DMS153 (cell line): Measurements from ENCODE around the gene SEPTIN1.
A peak's percentile ranks its signal among the peaks of the same experiment; 100 is the strongest.

Experiments
- DNase-seq: peaks from one replicate; lab custom pipeline; 2025; lab: John Stamatoyannopoulos, UW

SEPTIN1 gene

DNA sequence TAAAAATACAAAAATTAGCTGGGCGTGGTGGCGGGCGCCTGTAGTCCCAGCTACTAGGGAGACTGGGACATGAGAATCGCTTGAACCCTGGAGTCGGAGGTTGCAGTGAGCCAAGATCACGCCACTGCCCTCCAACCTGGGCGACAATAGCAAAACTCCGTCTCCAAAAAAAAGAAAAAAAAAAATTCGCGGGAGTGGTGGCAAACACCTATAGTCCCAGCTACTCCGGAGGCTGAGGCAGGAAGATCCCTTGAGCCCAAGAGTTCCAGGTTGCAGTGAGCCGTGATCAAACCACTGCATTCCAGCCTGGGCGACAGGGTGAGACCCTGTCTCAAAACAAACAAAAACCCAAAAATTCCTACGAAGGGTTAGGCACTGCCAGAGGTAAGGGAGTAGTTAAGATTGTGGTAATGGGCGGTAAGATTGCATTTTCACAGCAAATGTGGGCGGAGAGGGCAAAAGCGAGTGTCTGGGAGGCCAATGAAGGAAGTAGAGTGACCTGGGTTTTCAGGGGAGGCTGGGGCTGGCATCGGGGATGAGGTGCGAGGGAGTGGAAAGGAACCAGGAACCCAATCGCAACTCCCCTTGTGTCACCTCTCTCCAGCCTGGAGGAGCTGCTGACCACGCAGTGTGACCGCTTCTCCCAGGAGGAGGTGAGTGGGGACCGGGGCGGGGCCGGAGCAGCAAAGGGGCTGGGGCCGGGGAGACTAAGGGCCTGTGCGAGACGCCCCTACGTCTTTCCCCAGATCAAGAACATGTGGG, 5.1 kb downstream of the SEPTIN1 start:
- DNase-seq = no peak

DNA sequence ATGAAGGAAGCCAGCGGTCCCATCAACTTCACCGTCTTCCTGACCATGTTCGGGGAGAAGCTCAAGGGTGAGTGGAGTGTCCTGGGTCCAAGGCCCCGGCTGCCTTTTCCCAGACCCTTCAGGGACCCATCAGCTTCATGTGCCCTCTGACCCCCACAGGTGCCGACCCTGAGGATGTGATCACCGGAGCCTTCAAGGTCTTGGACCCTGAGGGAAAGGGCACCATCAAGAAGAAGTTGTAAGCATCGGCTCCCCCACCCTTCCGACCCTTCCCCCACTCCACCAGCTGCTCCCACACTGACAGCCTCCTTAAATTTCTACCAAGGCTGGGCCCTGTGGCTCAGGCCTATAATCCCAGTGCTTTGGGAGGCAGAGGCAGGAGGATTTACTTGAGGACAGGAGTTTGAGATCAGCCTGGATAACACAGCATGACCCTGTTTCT, 5.9 kb downstream of the SEPTIN1 start:
- DNase-seq = no peak

DNA sequence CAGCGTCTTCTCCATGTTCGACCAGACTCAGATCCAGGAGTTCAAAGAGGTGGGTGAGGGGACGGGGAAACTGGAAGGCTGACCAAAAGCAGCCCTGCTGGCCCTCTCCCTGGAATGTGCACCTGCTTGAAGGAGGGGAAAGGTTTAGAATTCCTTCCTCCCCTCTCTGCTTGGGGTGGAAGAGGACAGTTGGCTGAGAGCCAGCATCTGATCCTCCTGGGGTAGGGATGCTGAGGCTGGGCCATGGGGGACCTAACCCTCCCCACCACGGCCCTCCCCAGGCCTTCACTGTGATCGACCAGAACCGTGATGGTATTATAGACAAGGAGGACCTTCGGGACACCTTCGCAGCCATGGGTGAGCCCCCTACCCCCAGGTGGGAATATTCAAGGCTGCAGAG, 6.5 kb downstream of the SEPTIN1 start:
- no peak for DNase-seq

DNA sequence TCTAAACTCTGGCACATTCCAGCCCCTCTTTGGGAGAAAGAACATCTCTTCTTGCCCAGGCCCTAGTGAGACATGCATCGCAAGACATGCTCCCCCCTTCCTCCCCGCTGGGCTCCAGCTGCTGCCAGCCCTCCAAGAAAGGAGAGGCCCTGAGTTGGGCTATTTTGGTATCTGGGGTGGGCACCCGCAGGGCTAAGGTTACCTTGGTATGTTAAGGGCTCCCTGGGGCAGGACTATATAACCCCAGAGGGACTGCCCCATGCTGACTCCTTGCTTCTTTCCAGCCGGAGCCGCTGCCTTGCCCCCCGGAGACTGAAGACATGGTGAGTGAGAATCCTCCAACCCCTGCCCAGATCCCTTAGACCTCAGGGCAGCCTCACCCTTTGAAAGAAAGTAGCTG, 7.8 kb downstream of the SEPTIN1 start, which contains the start of gene MYL11:
TSS of gene MYL11 (plus strand) at position 265 of the 400 bp plus-strand sequence. CDS start at position 321, 56 bp downstream.
- DNase-seq = no peak

DNA sequence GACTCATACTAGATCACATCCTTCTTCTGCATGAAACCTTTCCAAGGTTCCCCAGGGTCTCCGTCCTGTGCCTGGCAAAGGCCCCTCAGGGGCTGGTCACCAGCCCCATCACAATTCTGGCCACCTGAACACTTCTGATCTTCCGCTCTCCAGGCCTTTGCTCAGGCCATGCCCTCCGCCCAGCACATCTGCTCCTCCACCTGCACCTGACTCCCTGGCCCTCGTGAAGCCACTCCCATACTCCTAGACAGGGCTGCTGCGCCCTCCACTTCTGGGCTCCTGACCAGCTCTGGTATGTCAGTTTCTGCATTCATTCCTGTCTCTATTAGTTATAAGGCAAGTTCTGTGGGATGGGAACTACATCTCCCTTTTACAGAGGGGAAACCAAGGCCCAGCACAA, 9.6 kb downstream of the SEPTIN1 start:
- no peak for DNase-seq

DNA sequence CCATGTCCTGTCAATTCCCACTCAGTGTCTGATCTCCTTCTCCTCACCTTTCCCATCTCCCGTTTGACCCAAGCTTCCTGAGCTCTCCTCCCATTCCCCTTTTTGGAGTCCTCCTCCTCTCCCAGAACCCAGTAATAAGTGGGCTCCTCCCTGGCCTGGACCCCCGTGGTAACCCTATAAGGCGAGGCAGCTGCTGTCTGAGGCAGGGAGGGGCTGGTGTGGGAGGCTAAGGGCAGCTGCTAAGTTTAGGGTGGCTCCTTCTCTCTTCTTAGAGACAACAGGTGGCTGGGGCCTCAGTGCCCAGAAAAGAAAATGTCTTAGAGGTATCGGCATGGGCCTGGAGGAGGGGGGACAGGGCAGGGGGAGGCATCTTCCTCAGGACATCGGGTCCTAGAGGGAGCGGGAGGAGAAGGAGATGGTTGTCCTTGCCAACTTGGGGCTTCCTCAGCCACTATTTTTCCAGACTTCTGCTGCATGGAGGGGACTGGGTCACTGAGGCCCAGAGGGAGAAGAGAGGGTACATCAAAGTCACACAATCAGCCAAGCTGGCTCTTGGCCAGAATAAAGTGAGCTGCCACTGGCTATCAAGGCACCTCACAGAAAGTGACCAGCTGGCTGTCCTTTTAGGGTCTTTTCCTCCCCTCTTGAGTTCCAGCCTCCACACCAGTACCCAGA, 10.2 kb downstream of the SEPTIN1 start:
- DNase-seq = no peak

DNA sequence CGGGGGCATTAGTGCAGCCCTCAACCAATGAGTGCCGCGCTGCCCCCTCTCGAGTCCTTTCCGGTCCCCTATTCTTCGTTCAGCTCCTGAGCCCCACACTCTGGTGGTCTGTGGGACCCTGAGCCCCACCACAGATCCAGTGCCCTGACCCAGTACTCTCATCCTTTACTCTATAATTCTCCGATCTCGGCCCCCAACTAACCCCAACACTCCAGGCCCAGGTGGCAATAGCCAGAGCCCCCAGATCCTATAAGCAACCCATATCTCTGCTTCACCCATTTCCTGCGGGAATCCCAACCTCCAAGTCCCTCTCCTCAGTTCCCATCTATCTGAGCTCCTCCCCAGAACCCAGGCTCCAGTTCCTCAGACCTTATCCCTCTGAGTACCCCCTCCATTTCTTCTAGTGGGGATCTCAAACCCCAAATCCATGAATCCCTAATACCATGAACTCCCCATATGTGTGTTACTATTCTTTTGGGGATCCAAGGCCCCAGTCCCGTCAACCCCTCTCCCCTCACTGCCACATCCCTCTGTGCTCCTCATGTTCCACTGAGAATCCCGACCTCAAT, 11.0 kb downstream of the SEPTIN1 start:
- no peak for DNase-seq

DNA sequence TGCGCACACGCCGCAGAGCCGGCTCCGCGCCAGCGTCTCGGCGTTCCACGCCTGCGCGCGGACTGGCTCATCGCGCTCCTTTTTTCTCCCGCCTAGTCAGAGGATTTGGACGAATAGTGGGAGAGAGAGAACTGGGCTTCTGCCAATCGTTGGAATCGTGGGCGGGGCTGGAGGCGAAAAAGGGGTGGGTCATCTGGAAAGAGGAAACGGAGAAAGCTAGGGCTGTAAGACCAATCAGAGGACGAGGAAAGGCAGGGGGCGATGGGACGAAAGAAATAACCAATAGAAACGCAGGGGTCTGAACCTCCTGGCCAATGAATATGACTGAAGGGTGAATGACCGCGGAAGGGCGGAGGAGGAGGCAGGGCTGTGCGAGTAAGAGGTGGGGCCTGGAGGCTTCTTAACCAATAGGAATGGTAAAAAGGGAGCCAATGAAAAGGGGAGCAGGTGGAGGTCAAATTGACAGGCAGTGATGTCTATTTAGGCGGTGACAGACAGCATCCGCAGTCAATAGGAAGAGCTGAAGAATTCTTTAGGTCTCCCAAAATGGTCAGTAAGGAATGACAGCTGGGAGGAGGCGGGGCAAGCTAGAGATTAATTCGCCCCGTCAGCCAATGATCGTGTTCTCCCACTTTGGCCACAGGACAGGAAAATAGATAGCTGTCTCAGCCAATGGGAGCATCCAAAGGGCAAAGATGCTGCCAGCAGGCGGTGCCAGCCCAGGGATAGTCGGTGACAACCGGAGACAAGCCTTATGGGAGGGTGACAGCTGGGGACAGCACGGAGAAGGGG, 11.7 kb downstream of the SEPTIN1 start, which contains the start of gene TBC1D10B:
TSS of gene TBC1D10B (minus strand) at position 39 of the 792 bp plus-strand sequence. CDS start 311 bp downstream, outside the sequence.
- DNase-seq = peak; percentile 100

DNA sequence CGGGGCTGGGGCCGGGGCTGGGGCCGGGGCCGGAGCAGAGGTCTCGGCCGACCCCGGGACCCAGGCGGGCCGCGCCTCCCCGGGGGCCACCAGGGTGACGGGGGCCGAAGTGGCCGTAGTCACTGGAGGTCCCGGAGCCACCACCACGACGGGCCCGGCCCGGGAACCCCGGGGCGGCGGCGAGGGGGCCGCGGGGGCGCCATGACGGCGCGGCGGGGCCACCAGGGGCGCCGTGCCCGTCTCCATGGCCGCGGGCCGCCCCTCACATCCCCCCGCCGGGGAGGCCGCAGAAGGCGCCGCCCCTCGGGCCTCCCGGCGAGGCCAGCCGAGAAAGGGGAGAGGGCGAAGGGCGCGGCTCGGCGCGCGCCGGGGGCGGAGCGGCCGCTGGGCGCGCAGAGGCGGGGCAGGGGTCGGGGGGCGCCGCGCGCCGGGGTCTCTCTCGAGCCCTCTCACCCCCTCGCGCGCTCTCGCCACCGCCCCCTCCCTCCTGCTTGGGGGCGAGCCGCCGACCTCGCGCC, 12.4 kb downstream of the SEPTIN1 start:
- DNase-seq = no peak

DNA sequence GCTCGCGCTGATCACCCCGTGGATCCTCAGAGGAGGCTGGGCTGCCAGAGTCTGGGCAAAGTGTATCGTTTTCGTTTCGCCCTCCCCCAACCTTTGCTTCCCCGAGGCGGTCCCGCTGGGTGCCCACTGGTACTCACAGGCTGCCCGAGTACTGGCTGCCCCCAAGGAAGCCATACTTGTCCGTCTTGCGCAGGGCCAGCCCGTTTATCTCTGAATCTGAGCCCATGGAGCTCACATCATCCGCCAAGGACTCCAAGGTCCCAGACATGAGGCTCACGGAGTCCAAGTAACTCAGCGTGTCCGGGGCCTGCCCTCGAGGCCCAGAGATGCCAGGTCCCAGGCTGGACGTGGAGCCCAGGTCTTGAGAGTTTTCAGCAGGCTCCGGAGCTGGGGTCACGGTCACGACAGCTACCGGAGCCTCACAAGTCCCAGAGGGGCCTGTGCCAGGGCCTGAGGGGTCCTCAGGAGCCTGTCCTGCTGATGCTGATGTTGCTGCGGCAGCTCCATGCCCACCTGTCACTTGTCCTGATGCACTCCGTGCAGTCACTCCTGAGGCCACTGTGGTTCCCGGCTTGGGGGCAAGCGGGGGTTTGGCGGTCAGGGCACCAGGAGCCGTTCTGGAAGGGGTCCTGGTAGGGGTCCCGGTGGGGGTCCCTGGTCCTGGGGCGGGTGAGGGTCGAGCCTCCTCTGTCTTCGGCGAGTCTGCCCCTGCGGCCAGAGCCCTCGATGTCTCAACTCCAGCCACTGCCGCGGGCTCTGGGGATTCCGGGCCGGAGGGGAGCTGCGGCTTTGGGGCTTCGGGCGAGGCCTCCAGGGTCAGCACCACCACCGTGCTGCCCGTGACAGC, 13.0 kb downstream of the SEPTIN1 start:
- no peak for DNase-seq

DNA sequence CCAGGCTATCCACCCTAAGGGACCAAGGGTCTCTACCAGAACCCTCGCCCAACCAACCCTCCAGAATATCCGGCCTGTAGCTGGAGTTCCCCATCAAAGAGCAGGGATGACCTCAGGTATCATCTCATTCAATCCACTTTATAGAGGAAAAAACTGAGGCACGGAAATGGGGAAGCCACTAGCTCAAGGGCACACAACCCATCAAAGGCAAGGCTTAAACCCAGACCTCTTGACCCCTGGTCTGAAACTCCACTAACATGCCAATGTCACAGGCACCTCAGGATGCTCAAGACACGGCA, 13.6 kb downstream of the SEPTIN1 start:
- DNase-seq = no peak

DNA sequence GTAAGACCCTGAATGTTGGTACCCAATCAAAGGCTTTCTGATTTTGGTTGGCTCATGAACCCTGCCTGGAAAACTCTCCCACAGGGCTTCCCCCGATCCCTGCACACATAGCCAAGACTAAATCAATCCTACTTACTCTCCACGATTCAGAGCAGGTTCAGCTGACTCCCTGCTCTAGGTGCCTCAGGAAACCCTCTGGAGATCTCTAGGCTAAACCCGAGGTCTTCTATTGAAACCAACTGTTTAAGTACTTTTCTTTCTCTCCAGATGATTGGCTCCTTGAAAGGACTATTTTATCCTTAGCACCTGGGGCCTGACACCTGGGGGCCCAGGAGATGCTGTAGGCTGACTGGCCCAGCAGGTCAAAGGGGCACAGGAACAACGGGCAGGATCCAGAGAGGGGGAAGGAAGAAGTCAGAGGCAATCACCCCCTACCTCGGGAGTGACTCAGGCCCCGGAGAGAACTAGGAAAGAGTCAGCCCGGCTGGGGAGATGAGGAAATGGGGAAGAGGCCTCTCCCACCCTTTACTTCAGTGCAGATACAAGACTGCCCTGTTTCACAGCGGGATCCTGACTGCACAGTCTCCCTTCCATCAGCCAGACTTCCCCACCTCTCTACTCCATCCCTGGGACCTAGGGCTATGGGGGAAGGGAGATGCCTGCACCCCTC, 14.1 kb downstream of the SEPTIN1 start:
- no peak for DNase-seq

DNA sequence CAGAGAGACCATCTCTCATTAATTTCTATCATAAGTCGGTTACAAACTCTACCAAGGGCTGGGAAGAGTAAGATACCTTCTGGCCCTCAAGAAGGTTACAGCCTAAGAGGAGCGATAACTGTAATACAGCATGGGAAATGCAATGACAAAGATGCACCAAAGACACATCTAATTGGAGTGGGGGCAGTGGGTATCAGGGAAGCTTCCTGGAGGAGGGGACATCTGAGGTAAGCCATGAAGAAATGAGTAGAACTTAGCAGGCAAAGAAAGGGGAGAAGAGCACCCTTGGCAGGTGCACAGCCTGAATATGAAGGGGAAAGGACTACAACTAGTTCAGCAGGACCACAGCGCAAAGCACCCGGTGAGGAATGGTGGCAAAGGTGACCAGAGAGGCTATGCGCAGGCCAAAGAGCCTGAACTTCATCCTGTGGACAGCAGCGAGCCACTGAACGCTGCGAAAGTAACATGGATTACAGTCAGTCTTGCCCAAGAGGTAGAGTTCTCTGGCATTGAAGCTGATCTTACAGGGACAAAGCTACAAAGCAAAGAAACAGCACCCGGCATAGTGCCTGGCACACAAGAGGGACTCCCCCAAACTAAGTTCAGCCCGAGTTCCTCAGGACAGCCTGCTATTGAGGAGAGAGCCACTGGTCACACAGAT, 14.9 kb downstream of the SEPTIN1 start:
- no peak for DNase-seq

DNA sequence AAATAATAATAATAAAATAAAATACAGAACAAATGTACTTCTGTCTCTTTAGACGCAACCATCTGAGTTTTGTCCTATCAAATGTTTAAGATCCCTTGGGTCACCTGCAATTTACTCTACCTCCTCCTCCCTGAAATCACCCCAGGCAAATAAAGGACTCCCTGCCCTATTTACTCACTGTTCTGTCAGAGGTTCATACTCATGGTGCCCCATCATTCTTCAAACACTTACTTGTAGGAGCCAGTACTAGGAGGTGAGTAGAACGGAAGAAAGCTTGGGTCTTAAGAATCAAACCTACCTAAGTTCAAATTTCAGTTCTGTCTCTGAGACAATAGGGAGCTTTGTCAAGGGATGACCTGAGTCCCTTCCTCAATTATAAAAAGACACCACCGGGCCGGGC, 15.8 kb downstream of the SEPTIN1 start:
- DNase-seq = no peak

DNA sequence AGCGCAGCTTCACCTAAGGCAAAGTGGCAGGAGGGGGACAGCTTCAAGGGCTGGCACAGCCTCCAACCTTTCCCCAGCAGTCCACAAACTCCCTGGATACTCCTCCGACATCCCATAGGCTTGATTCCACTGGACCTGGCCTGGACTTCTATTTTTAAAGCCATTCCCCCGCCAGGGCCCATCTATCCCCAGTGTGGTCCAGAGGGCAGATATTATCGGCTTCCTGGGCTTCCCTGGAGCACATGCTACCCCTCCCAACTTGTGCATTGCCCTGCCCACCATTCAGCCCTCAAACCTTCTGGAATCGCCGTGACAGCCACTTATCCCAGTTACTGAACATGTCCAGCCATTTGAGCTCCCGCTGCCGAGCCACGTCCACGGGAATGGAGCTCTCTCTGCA, 17.2 kb downstream of the SEPTIN1 start:
- DNase-seq = no peak

DNA sequence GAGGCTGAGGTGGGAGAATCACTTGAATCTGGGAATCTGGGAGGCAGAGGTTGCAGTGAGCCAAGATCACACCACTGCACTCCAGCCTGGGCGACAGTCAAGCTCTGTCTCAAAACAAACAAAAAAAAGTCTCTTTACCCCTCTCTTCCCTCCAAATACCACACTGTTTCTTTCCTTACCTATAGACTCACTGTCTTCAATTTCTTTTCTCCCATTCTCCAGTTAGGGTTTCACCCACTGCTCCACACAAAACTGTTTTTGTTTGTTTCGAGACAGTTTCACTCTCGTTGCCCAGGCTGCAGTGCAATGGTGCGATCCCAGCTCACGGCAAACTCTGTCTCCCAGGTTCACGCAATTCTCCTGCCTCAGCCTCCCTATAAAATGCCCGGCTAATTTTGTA, 21.2 kb downstream of the SEPTIN1 start:
- no peak for DNase-seq

DNA sequence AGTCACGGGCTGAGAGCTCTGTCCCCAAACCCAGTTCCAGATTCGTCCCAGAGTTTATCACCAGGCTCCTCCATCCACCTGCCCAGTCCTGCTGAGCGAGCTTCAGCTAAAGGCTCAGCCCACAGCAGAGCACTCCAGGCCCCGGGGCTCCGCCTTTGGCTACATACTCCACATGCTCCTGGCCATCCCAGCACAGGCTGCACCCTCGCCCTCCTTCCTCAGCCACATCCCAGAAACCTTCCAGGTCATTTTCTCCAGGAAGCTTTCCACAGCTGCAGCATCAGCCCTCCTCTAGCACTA, 22.5 kb downstream of the SEPTIN1 start:
- DNase-seq = no peak

DNA sequence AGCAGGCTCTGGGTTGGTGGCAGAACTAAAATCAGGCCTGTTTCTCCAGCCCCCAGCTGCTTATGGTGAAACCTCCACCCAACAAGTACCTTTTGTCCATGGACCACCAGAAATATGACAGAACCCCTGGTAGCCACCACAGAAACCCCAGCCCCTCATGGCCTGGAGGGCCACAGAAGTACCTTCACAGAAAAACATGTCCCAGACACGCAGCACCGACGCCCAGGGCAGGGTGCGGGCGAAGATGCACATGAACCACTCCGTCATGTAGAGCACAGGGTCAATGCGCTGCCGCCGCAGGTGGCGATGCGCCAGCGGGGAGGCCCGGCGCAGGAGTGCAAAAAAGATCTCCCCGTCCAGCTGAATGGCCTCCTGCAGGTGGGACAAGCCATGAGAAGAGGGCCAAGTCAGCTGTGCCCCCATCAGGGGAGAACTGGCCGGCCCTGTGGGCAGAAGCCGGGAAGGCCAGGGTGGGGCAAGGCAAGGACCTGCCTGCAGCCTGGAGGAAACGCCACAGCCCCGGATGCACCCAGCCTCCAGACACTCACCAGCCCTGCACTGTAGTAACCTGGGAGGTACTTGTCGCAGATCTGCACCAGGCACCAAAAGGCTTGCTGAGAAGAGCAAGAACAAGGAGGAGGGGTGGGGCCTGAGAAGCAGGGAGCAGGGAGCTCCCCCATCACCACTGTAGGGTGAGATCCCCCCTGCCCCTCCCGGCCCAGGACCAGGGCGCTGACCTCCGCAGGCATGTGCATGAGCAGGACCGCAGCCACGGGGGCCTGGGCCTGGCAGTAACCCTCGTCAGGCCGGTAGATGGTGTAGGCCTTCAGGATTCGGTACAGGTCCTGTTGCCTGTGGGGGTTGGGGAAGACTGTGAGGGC, 23.1 kb downstream of the SEPTIN1 start:
- no peak for DNase-seq

DNA sequence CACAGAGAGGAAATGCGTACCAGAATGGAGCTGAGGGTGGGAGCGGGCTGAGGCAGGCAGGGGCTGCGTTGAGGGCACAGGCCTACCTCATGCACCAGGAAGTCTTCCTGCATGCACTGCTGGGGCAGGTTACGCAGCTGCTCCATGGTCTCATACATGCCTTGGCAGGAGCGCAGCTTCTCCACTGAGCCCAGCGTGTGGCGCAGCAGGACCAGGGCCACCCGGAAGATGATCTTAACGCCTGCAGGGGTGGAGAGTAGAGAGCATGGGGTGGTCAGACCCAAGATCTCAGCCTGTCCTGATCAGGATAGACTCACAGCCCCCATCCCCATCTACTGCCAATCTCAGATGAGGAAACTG, 23.8 kb downstream of the SEPTIN1 start:
- no peak for DNase-seq
